Heart left ventricle (tissue), 13 donors: ENCODE data around the gene EIF4G3.

Experiments used
- POLR2A ChIP-seq, 2 donors: fragments of 450-650 bp; IDR thresholded peaks; one replicate each; pipeline ENCODE4 v1.6.1; 2017; ENCODE audit warnings: antibody characterized with exemption in 2 of 2, mild to moderate bottlenecking in 2 of 2, moderate library complexity in 2 of 2
- TF ChIP-seq, protein P1 (sequence below), 12 donors: fragments of 200-600 bp; sonication (generic) in 4 of 12; IDR thresholded peaks; one replicate each; pipeline versions ENCODE4 v1.5.0 to v1.8.0; 2018 to 2022; ENCODE audit warnings: antibody characterized with exemption in 12 of 12, mild to moderate bottlenecking in 5 of 12
- donor health status: ischemic (EF 13 %, LVEDD 7.1; RV severe dilation, severe dysfunction).
- donor health status: DM: no; HTN: yes; CAD: no.
- donor health status: DM: no; HTN: no; CAD: no.
- donor health status: ischemic (EF 25% LVEDD 6.9; RV normal size, moderate dysfunction).
- donor health status: ischemic (EF 25% LVEDD 5.7; RV mildly dilated, moderate dysfunction).
- donor health status: ischemic (EF 35%, LVEDD 5.7; RV mildly dilated, moderate dysfunction).
- donor health status: nonischemic (EF 11% LVEDD 7.7; RV severe dilation, severe dysfunction).
- donor health status: DM: yes; HTN: yes; CAD: no.
- donor health status: PGD.
- donor health status: ischemic (EF 29% LVEDD 5.4; RV normal size, mild dysfunction).
- donor health status: nonischemic (EF 23%, LVEDD 6.1; RV moderate dilation, normal function).

DNA sequence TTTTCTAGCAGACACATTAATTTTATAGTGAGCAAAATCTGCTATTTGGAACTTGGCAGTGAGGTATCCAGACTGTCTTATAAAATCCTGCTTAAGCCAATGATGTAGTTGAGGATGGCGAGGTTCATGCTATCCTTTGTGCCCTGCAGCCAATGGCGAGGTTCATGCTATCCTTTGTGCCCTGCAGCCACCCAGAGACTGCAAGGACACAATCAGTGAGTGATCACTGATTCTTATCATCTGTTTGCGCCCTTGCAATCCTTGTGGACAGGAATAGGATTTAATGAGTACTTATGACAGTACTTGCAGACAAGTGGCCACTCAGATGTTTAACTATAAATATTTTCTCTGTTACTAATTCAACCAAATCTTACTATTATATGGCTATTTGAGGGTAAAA lies 112.6 kb downstream of the EIF4G3 start:
- TF ChIP-seq, protein P1, sequence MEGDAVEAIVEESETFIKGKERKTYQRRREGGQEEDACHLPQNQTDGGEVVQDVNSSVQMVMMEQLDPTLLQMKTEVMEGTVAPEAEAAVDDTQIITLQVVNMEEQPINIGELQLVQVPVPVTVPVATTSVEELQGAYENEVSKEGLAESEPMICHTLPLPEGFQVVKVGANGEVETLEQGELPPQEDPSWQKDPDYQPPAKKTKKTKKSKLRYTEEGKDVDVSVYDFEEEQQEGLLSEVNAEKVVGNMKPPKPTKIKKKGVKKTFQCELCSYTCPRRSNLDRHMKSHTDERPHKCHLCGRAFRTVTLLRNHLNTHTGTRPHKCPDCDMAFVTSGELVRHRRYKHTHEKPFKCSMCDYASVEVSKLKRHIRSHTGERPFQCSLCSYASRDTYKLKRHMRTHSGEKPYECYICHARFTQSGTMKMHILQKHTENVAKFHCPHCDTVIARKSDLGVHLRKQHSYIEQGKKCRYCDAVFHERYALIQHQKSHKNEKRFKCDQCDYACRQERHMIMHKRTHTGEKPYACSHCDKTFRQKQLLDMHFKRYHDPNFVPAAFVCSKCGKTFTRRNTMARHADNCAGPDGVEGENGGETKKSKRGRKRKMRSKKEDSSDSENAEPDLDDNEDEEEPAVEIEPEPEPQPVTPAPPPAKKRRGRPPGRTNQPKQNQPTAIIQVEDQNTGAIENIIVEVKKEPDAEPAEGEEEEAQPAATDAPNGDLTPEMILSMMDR (IDR thresholded peaks at IDR 0.05), result no peak
- TF ChIP-seq POLR2A (IDR thresholded peaks at IDR 0.05), result no peak
